ENCODE results near the gene FOXO3. TPM values are rescaled to one million over a fixed set of nuclear protein-coding genes. Genes with fewer than 3 reads are reported as not detected.

Gene FOXO3
- total and polyA plus RNA-seq, 2 of the 13 experiments (the other 11 are each of a cell fraction or from before 2014, with no cell fraction given) = 16.0 to 22.5 TPM

DNA sequence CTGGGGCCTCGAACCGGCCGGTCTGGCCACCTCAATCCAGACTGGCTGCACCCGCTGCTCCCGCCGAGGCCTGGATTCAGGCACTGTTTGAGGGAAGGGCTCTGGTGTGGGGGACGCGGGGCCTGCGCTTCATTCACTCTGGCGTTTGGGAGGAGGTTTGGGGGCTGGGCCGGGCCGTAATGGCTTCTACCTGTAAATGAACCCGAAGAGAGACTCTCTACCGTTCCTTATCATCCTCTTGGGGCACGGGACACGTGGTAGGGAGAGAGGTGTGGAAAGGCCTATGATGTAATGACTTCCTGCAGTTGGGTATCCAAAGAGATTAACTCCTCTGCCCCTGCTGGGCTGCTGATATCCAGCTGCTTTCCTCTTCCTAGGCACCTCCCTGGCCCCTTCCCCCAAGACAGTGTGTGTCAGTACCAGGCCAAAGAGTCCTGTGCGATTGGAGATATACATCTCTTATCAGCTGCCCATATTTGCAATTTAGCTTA, 1.8 kb downstream of the FOXO3 start (continued):
- TF ChIP-seq, protein P1, sequence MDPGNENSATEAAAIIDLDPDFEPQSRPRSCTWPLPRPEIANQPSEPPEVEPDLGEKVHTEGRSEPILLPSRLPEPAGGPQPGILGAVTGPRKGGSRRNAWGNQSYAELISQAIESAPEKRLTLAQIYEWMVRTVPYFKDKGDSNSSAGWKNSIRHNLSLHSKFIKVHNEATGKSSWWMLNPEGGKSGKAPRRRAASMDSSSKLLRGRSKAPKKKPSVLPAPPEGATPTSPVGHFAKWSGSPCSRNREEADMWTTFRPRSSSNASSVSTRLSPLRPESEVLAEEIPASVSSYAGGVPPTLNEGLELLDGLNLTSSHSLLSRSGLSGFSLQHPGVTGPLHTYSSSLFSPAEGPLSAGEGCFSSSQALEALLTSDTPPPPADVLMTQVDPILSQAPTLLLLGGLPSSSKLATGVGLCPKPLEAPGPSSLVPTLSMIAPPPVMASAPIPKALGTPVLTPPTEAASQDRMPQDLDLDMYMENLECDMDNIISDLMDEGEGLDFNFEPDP (CRISPR knock-in tag; conservative IDR thresholded peaks at IDR 0.05) = no peak
- peak; percentile 54; the same call in 1 of the 2 replicates for TF ChIP-seq FOXC1 (CRISPR knock-in tag; IDR thresholded peaks at IDR 0.05; ENCODE audit: borderline replicate concordance)
- TF ChIP-seq BRCA1 (CRISPR knock-in tag; IDR thresholded peaks at IDR 0.05) = no peak
- TF ChIP-seq ZNF687 (CRISPR knock-in tag; IDR thresholded peaks at IDR 0.05) = peak; percentile 97
- TF ChIP-seq NR1H2 (CRISPR knock-in tag; IDR thresholded peaks at IDR 0.05; ENCODE audit: borderline replicate concordance, low read depth) = no peak
- TF ChIP-seq ZNF33A (CRISPR knock-in tag; IDR thresholded peaks at IDR 0.05; ENCODE audit: borderline replicate concordance) = no peak
- TF ChIP-seq GFI1 (CRISPR knock-in tag; IDR thresholded peaks at IDR 0.05; ENCODE audit: borderline replicate concordance) = no peak
- no peak for TF ChIP-seq RFXANK (CRISPR knock-in tag; IDR thresholded peaks at IDR 0.05)
- no peak for TF ChIP-seq PLRG1 (conservative IDR thresholded peaks at IDR 0.05)
- no peak for TF ChIP-seq CC2D1A (CRISPR knock-in tag; IDR thresholded peaks at IDR 0.05)
- peak; percentile 57; the same call in 1 of the 2 replicates for TF ChIP-seq FOXK1 (CRISPR knock-in tag; IDR thresholded peaks at IDR 0.05; ENCODE audit: borderline replicate concordance, low read depth)
- TF ChIP-seq SNRNP70 (IDR thresholded peaks at IDR 0.05; ENCODE audit: low read depth, low read length) = no peak
- TF ChIP-seq SP4 (CRISPR knock-in tag; IDR thresholded peaks at IDR 0.05) = no peak
- TF ChIP-seq TRIM24 (CRISPR knock-in tag; IDR thresholded peaks at IDR 0.05) = no peak
- 0 out of 2 replicates have a peak, but pooled peaks have one; percentile 60 for TF ChIP-seq GZF1 (CRISPR knock-in tag; IDR thresholded peaks at IDR 0.05)
- TF ChIP-seq, protein P2, sequence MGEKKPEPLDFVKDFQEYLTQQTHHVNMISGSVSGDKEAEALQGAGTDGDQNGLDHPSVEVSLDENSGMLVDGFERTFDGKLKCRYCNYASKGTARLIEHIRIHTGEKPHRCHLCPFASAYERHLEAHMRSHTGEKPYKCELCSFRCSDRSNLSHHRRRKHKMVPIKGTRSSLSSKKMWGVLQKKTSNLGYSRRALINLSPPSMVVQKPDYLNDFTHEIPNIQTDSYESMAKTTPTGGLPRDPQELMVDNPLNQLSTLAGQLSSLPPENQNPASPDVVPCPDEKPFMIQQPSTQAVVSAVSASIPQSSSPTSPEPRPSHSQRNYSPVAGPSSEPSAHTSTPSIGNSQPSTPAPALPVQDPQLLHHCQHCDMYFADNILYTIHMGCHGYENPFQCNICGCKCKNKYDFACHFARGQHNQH (CRISPR knock-in tag; IDR thresholded peaks at IDR 0.05) = peak; percentile 44; the same call in 1 of the 2 replicates
- 0 out of 2 replicates have a peak, but pooled peaks have one; percentile 12 for TF ChIP-seq PAXIP1 (CRISPR knock-in tag; conservative IDR thresholded peaks at IDR 0.05)
- TF ChIP-seq, protein P3, sequence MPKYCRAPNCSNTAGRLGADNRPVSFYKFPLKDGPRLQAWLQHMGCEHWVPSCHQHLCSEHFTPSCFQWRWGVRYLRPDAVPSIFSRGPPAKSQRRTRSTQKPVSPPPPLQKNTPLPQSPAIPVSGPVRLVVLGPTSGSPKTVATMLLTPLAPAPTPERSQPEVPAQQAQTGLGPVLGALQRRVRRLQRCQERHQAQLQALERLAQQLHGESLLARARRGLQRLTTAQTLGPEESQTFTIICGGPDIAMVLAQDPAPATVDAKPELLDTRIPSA (CRISPR knock-in tag; IDR thresholded peaks at IDR 0.05; ENCODE audit: borderline replicate concordance) = no peak
- no peak for TF ChIP-seq CBX1 (IDR thresholded peaks at IDR 0.05; ENCODE audit: low read depth)
